K562 (cell line): Measurements from ENCODE around the gene RNF43. TPM values are rescaled to one million over a fixed set of nuclear protein-coding genes. Genes with fewer than 3 reads are reported as not detected.

ENCODE experiments used
- ATAC-seq: fragments of 200-7000 bp; cut with Tn5 transposase; 3 replicates; pipeline ENCODE4 v1.9.1; 2020; ENCODE audit warnings: moderate library complexity
- BruUV-seq: library from RNA; stranded (reverse); fragments of 400-500 nt; replicated peaks from 2 replicates; lab custom pipeline; 2021; lab: Mats Ljungman, UMichigan
- CTCF ChIA-PET: fragments of 300-600 bp; formaldehyde crosslinking; extraction: SDS; loops from one replicate; lab custom pipeline; 2021; ENCODE audit warnings: low intra/inter-chr PET ratio; lab: Yijun Ruan, JAX
- POLR2A ChIA-PET: fragments of 300-600, 350-650 bp; sonication (Branson Sonifier 250); formaldehyde crosslinking; extraction: SDS; loops from one replicate; lab custom pipeline; 2021; ENCODE audit warnings: antibody characterized with exemption, inconsistent platforms; lab: Yijun Ruan, JAX
- DNase-seq, 4 experiments: peaks; one replicate each; pipeline versions ENCODE4 v3.0.0 to v3.0.0-alpha.2; 2011 to 2018; ENCODE audit warnings: low spot score in 3 of 4, mixed read lengths in 3 of 4; ENCODE audit errors: extremely low read depth in 1 of 4
- FAIRE-seq: peaks from 2 replicates; lab custom pipeline; 2011; peaks lifted over from hg19 to GRCh38; lab: Jason Lieb, UNC
- H2AFZ ChIP-seq: 2 replicates; pipeline ENCODE4 v1.6.0; 2011; ENCODE audit warnings: low read depth, low read length, control low read depth, inconsistent platforms
- H3K27ac ChIP-seq: fragments of 200-600 bp; 3 replicates; pipeline ENCODE4 v1.8.0; 2011; ENCODE audit warnings: low read depth, mild to moderate bottlenecking, control low read depth, inconsistent platforms, low read length, moderate library complexity, mixed read lengths; ENCODE audit errors: extremely low read depth
- H3K27me3 ChIP-seq, 2 experiments: fragments of 300-600 bp in 1 of 2; 2 replicates in 1 of 2; 3 replicates in 1 of 2; pipeline versions ENCODE4 v1.6.0 to v1.8.0; 2011; ENCODE audit warnings: inconsistent platforms in 2 of 2, low read length in 2 of 2, mild to moderate bottlenecking in 1 of 2, mixed read lengths in 1 of 2, moderate library complexity in 1 of 2; ENCODE audit not compliant: control insufficient read depth in 2 of 2, insufficient read depth in 2 of 2
- H3K36me3 ChIP-seq: fragments of 300-600 bp; 3 replicates; pipeline ENCODE4 v1.8.0; 2011; ENCODE audit warnings: mild to moderate bottlenecking, low read length, inconsistent platforms; ENCODE audit not compliant: control insufficient read depth, insufficient read depth
- H3K4me1 ChIP-seq, 2 experiments: fragments of 200-600 bp in 1 of 2; replicated peaks in 1 of 2; 2 replicates in 1 of 2; 3 replicates in 1 of 2; pipeline versions ENCODE4 v1.5.1 to v1.8.0; 2011; ENCODE audit warnings: inconsistent platforms in 2 of 2, low read length in 2 of 2, mild to moderate bottlenecking in 1 of 2, mixed read lengths in 1 of 2, moderate library complexity in 1 of 2; ENCODE audit not compliant: control insufficient read depth in 2 of 2, insufficient read depth in 2 of 2
- H3K4me2 ChIP-seq: 2 replicates; pipeline ENCODE4 v1.6.1; 2011; ENCODE audit warnings: low read length, control low read depth, inconsistent platforms, mixed read lengths; ENCODE audit not compliant: insufficient read depth
- H3K4me3 ChIP-seq: fragments of 200-600 bp; sonication (generic), shearing (Covaris generic); 2 replicates; pipeline ENCODE4 v1.5.1; 2016; ENCODE audit warnings: control low read depth, inconsistent platforms
- H3K79me2 ChIP-seq: fragments of 200-600 bp; 3 replicates; pipeline ENCODE4 v1.8.0; 2011; ENCODE audit warnings: low read length, inconsistent platforms; ENCODE audit not compliant: control insufficient read depth, insufficient read depth
- H3K9ac ChIP-seq, 2 experiments: 2 replicates each; pipeline versions ENCODE4 v1.6.0 to v1.6.1; 2011; ENCODE audit warnings: low read depth in 2 of 2, low read length in 2 of 2, control low read depth in 1 of 2, inconsistent platforms in 1 of 2, mild to moderate bottlenecking in 1 of 2, mixed read lengths in 1 of 2; ENCODE audit not compliant: insufficient read depth in 1 of 2
- H3K9me1 ChIP-seq: one replicate; pipeline ENCODE4 v1.6.0; 2011; ENCODE audit warnings: inconsistent platforms, mild to moderate bottlenecking, low read length, moderate library complexity; ENCODE audit not compliant: control insufficient read depth, insufficient read depth
- H3K9me3 ChIP-seq: replicated peaks from 2 replicates; pipeline ENCODE4 v1.5.1; 2011; ENCODE audit warnings: low read depth, low read length, inconsistent platforms; ENCODE audit not compliant: control insufficient read depth, insufficient read depth
- H4K20me1 ChIP-seq: replicated peaks from 2 replicates; pipeline ENCODE4 v1.6.1; 2011; ENCODE audit warnings: low read length, inconsistent platforms, mixed read lengths; ENCODE audit not compliant: control insufficient read depth, insufficient read depth
- AFF1 ChIP-seq, 2 experiments: fragments of 450-650 bp; IDR thresholded peaks; 2 replicates each; pipeline ENCODE4 v1.6.1; 2018; ENCODE audit warnings: mild to moderate bottlenecking in 2 of 2, low read depth in 1 of 2; ENCODE audit not compliant: partially characterized antibody in 2 of 2
- ARID1B ChIP-seq: fragments of 450-650 bp; IDR thresholded peaks from 2 replicates; pipeline ENCODE4 v1.6.1; 2016; ENCODE audit warnings: antibody characterized with exemption, mild to moderate bottlenecking, inconsistent platforms
- ARID3A ChIP-seq: IDR thresholded peaks from 2 replicates; pipeline ENCODE4 v1.6.1; 2012; ENCODE audit warnings: low read depth, low read length, improper control_type of control experiment, borderline replicate concordance
- FOXM1 ChIP-seq, 2 experiments: fragments of 450-650 bp in 1 of 2; sonication (generic) in 1 of 2; formaldehyde crosslinking in 1 of 2; IDR thresholded peaks; 2 replicates each; pipeline versions ENCODE4 v1.6.1 to v1.9.0; 2017 to 2022; ENCODE audit warnings: low read depth in 2 of 2, mild to moderate bottlenecking in 2 of 2, missing genetic modification reagents in 1 of 2, moderate library complexity in 1 of 2
- GATAD2B ChIP-seq: fragments of 450-650 bp; IDR thresholded peaks from 2 replicates; pipeline ENCODE4 v1.6.1; 2017; ENCODE audit warnings: mild to moderate bottlenecking, borderline replicate concordance
- KAT7 ChIP-seq: sonication (generic); formaldehyde crosslinking; IDR thresholded peaks from 2 replicates; pipeline ENCODE4 v1.8.0; 2022; ENCODE audit warnings: missing genetic modification reagents, mild to moderate bottlenecking, borderline replicate concordance
- L3MBTL2 ChIP-seq: fragments of 450-650 bp; IDR thresholded peaks from 2 replicates; pipeline ENCODE4 v1.6.1; 2016; ENCODE audit warnings: mild to moderate bottlenecking, moderate library complexity
- MTA2 ChIP-seq: fragments of 450-650 bp; IDR thresholded peaks from 2 replicates; pipeline ENCODE4 v1.6.1; 2016; ENCODE audit warnings: low read depth
- NBN ChIP-seq: fragments of 450-650 bp; IDR thresholded peaks from 2 replicates; pipeline ENCODE4 v1.6.1; 2016; ENCODE audit warnings: low read depth, mild to moderate bottlenecking
- NKRF ChIP-seq: fragments of 450-650 bp; IDR thresholded peaks from 2 replicates; pipeline ENCODE4 v1.6.1; 2016; ENCODE audit warnings: borderline replicate concordance
- SOX6 ChIP-seq: fragments of 450-650 bp; IDR thresholded peaks from 2 replicates; pipeline ENCODE4 v1.6.1; 2014; ENCODE audit warnings: mild to moderate bottlenecking
- SPI1 ChIP-seq: IDR thresholded peaks from 2 replicates; pipeline ENCODE4 v1.6.1; 2011; ENCODE audit warnings: low read depth, low read length, control low read depth, borderline replicate concordance
- SUPT5H ChIP-seq: fragments of 450-650 bp; IDR thresholded peaks from 2 replicates; pipeline ENCODE4 v1.6.1; 2016
- TBL1XR1 ChIP-seq, 2 experiments: IDR thresholded peaks; 2 replicates each; pipeline ENCODE4 v1.6.1; 2012; ENCODE audit warnings: improper control_type of control experiment in 2 of 2, low read length in 2 of 2, mild to moderate bottlenecking in 1 of 2
- ZC3H11A ChIP-seq: IDR thresholded peaks from 2 replicates; pipeline ENCODE4 v1.6.1; 2012; ENCODE audit warnings: low read depth, low read length, improper control_type of control experiment
- WGBS: fragments of 100-300 bp; shearing (Covaris generic); methylation state at CpG from one replicate; pipeline ENCODE4 v1.1.6; 2016; ENCODE audit warnings: low coverage, mixed read lengths; ENCODE audit not compliant: insufficient coverage; ENCODE audit errors: missing lambda C conversion rate; 5-methylcytosine and 5-hydroxymethylcytosine counted together
- in situ Hi-C: fragments of 300-500 bp; cut with MboI; formaldehyde crosslinking; loops from 4 replicates; pipeline ENCODE4 v1.15.0; 2018; ENCODE audit warnings: inconsistent platforms, mixed read lengths
- intact Hi-C: fragments of 100-400 bp; cut with micrococcal nuclease; formaldehyde crosslinking; loops from 2 replicates; pipeline ENCODE4 v1.14.2; 2022
- polyA plus RNA-seq, 8 experiments: library from polyadenylated mRNA; depleted of rRNA in 4 of 8; stranded (reverse) in 5 of 8; unstranded in 3 of 8; fragments of >200 nt; fragmentation: Nextera tagmentation in 2 of 8; fragmentation: Illumina TruSeq in 1 of 8; extraction: Ambion mirVana in 2 of 8; extraction: Trizol in 1 of 8; gene quantifications; 2 replicates each; pipeline versions ENCODE4 v1.2.1 to v1.2.3, GENCODE V29; 2011 to 2014; ENCODE audit warnings: inconsistent platforms in 1 of 8, missing spikeins in 1 of 8
- total RNA-seq, 7 experiments: library from RNA; depleted of rRNA in 6 of 7; stranded (reverse); fragments of >200 nt in 6 of 7; fragmentation: Illumina TruSeq in 2 of 7; extraction: Trizol in 2 of 7; gene quantifications; 2 replicates each; pipeline versions ENCODE4 v1.2.1 to v1.2.3, GENCODE V29; 2011 to 2021; ENCODE audit warnings: low replicate concordance in 1 of 7

Gene RNF43
- total and polyA plus RNA-seq, 9 of the 15 experiments (the other 6 are each of a cell fraction or from before 2014, with no cell fraction given): 0.29 to 2.7 (median 1.4) TPM

GRCh38 chr17:58436805-58437239, 19.5 kb upstream of the RNF43 start:
- H3K36me3 ChIP-seq: no peaks in the 10 kb centered on the region
- no peaks in the 10 kb centered on the region for H3K79me2 ChIP-seq
- CTCF ChIA-PET: interaction anchor here (0.6 kb wide), 1 partner anchor 98 kb away, joined by 3 read pairs; no protein-coding TSS in a partner anchor
- no peak overlapping the region for H3K4me3 ChIP-seq
- DNase-seq: peak; percentile 69 to 89 (median 80)
- no peaks in the 10 kb centered on the region for H3K9me1 ChIP-seq
- WGBS: 0% methylated on average over 5 of the region's 5 CpGs
- in situ Hi-C loops: no loop called here
- peak; percentile 95 for FAIRE-seq
- no TSS peak for BruUV-seq
- peaks cover 7 to 17% of the 10 kb centered on the region in 2 experiments; a peak in 3 of 5 replicates for H3K4me1 ChIP-seq
- peak overlapping the region in 1 of 2 experiments; percentile 64; a peak in 2 of 4 replicates for H3K9ac ChIP-seq
- H3K9me3 ChIP-seq: no peaks in the 10 kb centered on the region
- POLR2A ChIA-PET: interaction anchor here (0.6 to 1.7 kb wide), 5 partner anchors 9 to 153 kb away, joined by 3 to 15 read pairs (median 4); no protein-coding TSS in a partner anchor
- H3K27ac ChIP-seq: peak overlapping the region; percentile 68
- H3K27me3 ChIP-seq: no peaks in the 10 kb centered on the region
- H2AFZ ChIP-seq: peak overlapping the region; percentile 91
- H4K20me1 ChIP-seq: no peaks in the 10 kb centered on the region
- ATAC-seq: peak; percentile 94
- peak overlapping the region; percentile 57 for H3K4me2 ChIP-seq
- intact Hi-C loops: loop anchor here (5.0 kb wide), 1 partner anchor 85 kb away; the partner anchor contains the start of gene SUPT4H1
- TF ChIP-seq SPI1 (peak; percentile 82), GATAD2B (no peak; the same call in 1 of the 2 replicates), FOXM1 (IDR thresholded peaks at IDR 0.05; ENCODE audit: low read depth) (peak; percentile 85), FOXM1 (CRISPR knock-in tag; IDR thresholded peaks at IDR 0.05; ENCODE audit: low read depth) (no peak), MTA2 (peak; percentile 88), SOX6 (peak; percentile 83), KAT7 (CRISPR knock-in tag) (no peak), NKRF (peak; percentile 34; the same call in 1 of the 2 replicates), ARID1B (peak; percentile 95), L3MBTL2 (peak; percentile 78), NBN (peak; percentile 69; the same call in 1 of the 2 replicates), SUPT5H (no peak), TBL1XR1 (IDR thresholded peaks at IDR 0.05; ENCODE audit: low read length in 2 of 2) (peak in 1 of 2 experiments; percentile 84; a peak in 2 of 4 replicates), AFF1 (IDR thresholded peaks at IDR 0.05; ENCODE audit: low read depth in 1 of 2, partially characterized antibody in 2 of 2) (peak in 1 of 2 experiments; percentile 37), ARID3A (0 out of 2 replicates have a peak, but pooled peaks have one; percentile 28), ZC3H11A (no peak)
